Mesenchymal stem cell (in vitro differentiated cells and primary cell): ENCODE results near the gene WDR81.

Source experiments
- DNase-seq: peaks from one replicate; pipeline ENCODE4 v3.0.0-alpha.2; 2013
- H2AFZ ChIP-seq: one replicate; pipeline ENCODE4 v1.6.1; 2013; ENCODE audit warnings: low read depth, mild to moderate bottlenecking, control low read depth, inconsistent platforms, low read length, moderate library complexity
- H2AK5ac ChIP-seq: 2 replicates; pipeline ENCODE4 v1.6.1; 2013; ENCODE audit warnings: low read length, moderate library complexity, mild to moderate bottlenecking, inconsistent platforms; ENCODE audit not compliant: severe bottlenecking
- H2BK120ac ChIP-seq: one replicate; pipeline ENCODE4 v1.6.1; 2013; ENCODE audit warnings: low read depth, mild to moderate bottlenecking, inconsistent platforms, low read length, moderate library complexity
- H2BK12ac ChIP-seq, 2 experiments: one replicate each; pipeline ENCODE4 v1.6.1; 2013; ENCODE audit warnings: inconsistent platforms in 2 of 2, low read length in 2 of 2, mild to moderate bottlenecking in 2 of 2, moderate library complexity in 2 of 2, control low read depth in 1 of 2
- H2BK15ac ChIP-seq: one replicate; pipeline ENCODE4 v1.6.1; 2013; ENCODE audit warnings: mild to moderate bottlenecking, low read depth, inconsistent platforms; ENCODE audit not compliant: poor library complexity, severe bottlenecking
- H2BK5ac ChIP-seq: 2 replicates; pipeline ENCODE4 v1.6.1; 2013; ENCODE audit warnings: low read depth, mild to moderate bottlenecking, low read length, control low read depth, inconsistent platforms; ENCODE audit not compliant: poor library complexity, severe bottlenecking
- H3K14ac ChIP-seq, 2 experiments: one replicate each; pipeline ENCODE4 v1.6.1; 2013; ENCODE audit warnings: inconsistent platforms in 2 of 2, low read length in 2 of 2, control low read depth in 1 of 2, mild to moderate bottlenecking in 1 of 2, moderate library complexity in 1 of 2
- H3K18ac ChIP-seq, 2 experiments: one replicate each; pipeline ENCODE4 v1.6.1; 2013; ENCODE audit warnings: inconsistent platforms in 2 of 2, low read length in 2 of 2, control low read depth in 1 of 2, low read depth in 1 of 2, mild to moderate bottlenecking in 1 of 2
- H3K23ac ChIP-seq, 2 experiments: one replicate each; pipeline ENCODE4 v1.6.1; 2013; ENCODE audit warnings: inconsistent platforms in 2 of 2, low read length in 2 of 2, mild to moderate bottlenecking in 2 of 2, moderate library complexity in 2 of 2, control low read depth in 1 of 2
- H3K27ac ChIP-seq: 2 replicates; pipeline ENCODE4 v1.5.1; 2013; ENCODE audit warnings: mild to moderate bottlenecking, moderate library complexity, low read length, control low read depth, inconsistent platforms; ENCODE audit not compliant: poor library complexity, severe bottlenecking
- H3K27me3 ChIP-seq, 2 experiments: 2 replicates each; pipeline versions ENCODE4 v1.6.1 to v1.7.0; 2013; ENCODE audit warnings: low read length in 2 of 2, mild to moderate bottlenecking in 2 of 2, moderate library complexity in 2 of 2, control low read depth in 1 of 2, inconsistent platforms in 1 of 2; ENCODE audit not compliant: control insufficient read depth in 1 of 2, insufficient read depth in 1 of 2
- H3K36me3 ChIP-seq, 2 experiments: 2 replicates each; pipeline versions ENCODE4 v1.6.1 to v1.7.0; 2013; ENCODE audit warnings: low read length in 2 of 2, control low read depth in 1 of 2, inconsistent platforms in 1 of 2, low read depth in 1 of 2, mild to moderate bottlenecking in 1 of 2; ENCODE audit not compliant: insufficient read depth in 2 of 2, control insufficient read depth in 1 of 2
- H3K4ac ChIP-seq, 2 experiments: one replicate each; pipeline ENCODE4 v1.6.1; 2013; ENCODE audit warnings: inconsistent platforms in 2 of 2, low read length in 2 of 2, mild to moderate bottlenecking in 2 of 2, moderate library complexity in 2 of 2, control low read depth in 1 of 2, low read depth in 1 of 2
- H3K4me1 ChIP-seq: 2 replicates; pipeline ENCODE4 v1.6.1; 2013; ENCODE audit warnings: low read depth, low read length, control low read depth; ENCODE audit not compliant: control insufficient read depth, insufficient read depth
- H3K4me2 ChIP-seq: 2 replicates; pipeline ENCODE4 v1.6.1; 2013; ENCODE audit warnings: low read length, mild to moderate bottlenecking, inconsistent platforms; ENCODE audit not compliant: poor library complexity, severe bottlenecking
- H3K4me3 ChIP-seq, 2 experiments: 2 replicates each; pipeline versions ENCODE4 v1.5.1 to v1.7.0; 2013; ENCODE audit warnings: low read length in 2 of 2, mild to moderate bottlenecking in 2 of 2, control low read depth in 1 of 2, low read depth in 1 of 2; ENCODE audit not compliant: insufficient read depth in 1 of 2
- H3K79me1 ChIP-seq: replicated peaks from 2 replicates; pipeline ENCODE4 v1.6.1; 2013; ENCODE audit warnings: mild to moderate bottlenecking, control low read depth, low read length, inconsistent platforms; ENCODE audit not compliant: poor library complexity, severe bottlenecking
- H3K9ac ChIP-seq: 2 replicates; pipeline ENCODE4 v1.7.0; 2013; ENCODE audit warnings: mild to moderate bottlenecking, low read length, moderate library complexity
- H3K9me3 ChIP-seq: 2 replicates; pipeline ENCODE4 v1.7.0; 2013; ENCODE audit warnings: mild to moderate bottlenecking, low read length; ENCODE audit not compliant: control insufficient read depth
- H4K8ac ChIP-seq: one replicate; pipeline ENCODE4 v1.6.1; 2013; ENCODE audit warnings: inconsistent platforms, mild to moderate bottlenecking, low read length, moderate library complexity
- H4K91ac ChIP-seq: one replicate; pipeline ENCODE4 v1.6.1; 2013; ENCODE audit warnings: mild to moderate bottlenecking, low read length, inconsistent platforms
- WGBS: methylation state at CpG from one replicate; pipeline ENCODE4 v1.1.7; 2013; ENCODE audit warnings: mixed read lengths; 5-methylcytosine and 5-hydroxymethylcytosine counted together

Gene WDR81

DNA sequence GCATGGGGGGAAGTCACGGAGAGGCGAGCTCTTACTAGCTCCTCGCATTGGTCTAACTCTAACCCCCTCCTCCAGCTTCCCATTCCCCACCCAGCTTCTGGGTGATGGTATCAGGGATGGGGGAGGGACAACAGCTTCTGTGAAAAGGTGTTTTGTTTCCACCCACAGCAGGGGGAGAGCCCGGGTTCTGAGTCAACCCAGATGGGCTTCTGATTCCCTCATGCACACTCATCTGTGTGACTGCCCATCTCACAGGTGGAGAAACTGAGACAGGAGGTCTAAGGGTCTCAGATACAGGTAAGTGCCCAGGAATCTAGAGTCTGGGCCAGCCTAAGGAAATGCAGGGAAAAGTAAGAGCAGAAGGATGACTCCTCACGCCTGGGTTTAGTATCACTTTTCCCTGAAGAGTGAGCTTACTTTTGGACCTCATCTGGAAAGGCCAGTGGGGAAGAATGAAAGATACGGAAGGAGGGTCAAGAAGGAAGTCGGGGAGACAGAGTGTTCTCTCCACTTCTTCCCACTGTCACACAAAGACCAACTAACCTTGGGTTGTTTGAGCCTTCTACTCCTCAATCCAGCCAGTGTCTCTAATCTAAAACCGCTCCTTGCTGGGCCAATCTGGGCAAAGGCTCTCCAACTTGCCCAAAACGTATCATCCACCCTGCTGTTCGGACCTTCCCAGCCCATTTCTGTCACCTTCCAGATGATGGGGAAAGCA is 11.2 kb upstream of the WDR81 start:
- peak overlapping the region in 1 of 2 experiments; percentile 64 for H3K14ac ChIP-seq
- H4K91ac ChIP-seq, result no peak overlapping the region
- no peak overlapping the region for H2BK12ac ChIP-seq
- no peak overlapping the region for H3K4ac ChIP-seq
- peak overlapping the region; percentile 87 for H3K4me2 ChIP-seq
- peaks cover under 1% of the 10 kb centered on the region for H3K79me1 ChIP-seq
- no peak overlapping the region for H2BK5ac ChIP-seq
- H3K4me1 ChIP-seq, result peaks cover 41% of the 10 kb centered on the region
- no peaks in the 10 kb centered on the region for H3K27me3 ChIP-seq
- no peak overlapping the region for H4K8ac ChIP-seq
- H2BK120ac ChIP-seq, result no peak overlapping the region
- no peaks in the 10 kb centered on the region for H3K9me3 ChIP-seq
- WGBS, result 50% methylated on average over 7 of the region's 10 CpGs
- no peak overlapping the region for H2BK15ac ChIP-seq
- peak overlapping the region; percentile 99 for H3K27ac ChIP-seq
- peaks cover 35 to 40% of the 10 kb centered on the region in 2 experiments for H3K36me3 ChIP-seq
- peak overlapping the region; percentile 85 to 92 for H3K4me3 ChIP-seq
- H3K9ac ChIP-seq, result peak overlapping the region; percentile 93
- DNase-seq, result no peak
- H2AK5ac ChIP-seq, result no peak overlapping the region
- H3K18ac ChIP-seq, result no peak overlapping the region
- H3K23ac ChIP-seq, result no peak overlapping the region
- no peak overlapping the region for H2AFZ ChIP-seq

DNA sequence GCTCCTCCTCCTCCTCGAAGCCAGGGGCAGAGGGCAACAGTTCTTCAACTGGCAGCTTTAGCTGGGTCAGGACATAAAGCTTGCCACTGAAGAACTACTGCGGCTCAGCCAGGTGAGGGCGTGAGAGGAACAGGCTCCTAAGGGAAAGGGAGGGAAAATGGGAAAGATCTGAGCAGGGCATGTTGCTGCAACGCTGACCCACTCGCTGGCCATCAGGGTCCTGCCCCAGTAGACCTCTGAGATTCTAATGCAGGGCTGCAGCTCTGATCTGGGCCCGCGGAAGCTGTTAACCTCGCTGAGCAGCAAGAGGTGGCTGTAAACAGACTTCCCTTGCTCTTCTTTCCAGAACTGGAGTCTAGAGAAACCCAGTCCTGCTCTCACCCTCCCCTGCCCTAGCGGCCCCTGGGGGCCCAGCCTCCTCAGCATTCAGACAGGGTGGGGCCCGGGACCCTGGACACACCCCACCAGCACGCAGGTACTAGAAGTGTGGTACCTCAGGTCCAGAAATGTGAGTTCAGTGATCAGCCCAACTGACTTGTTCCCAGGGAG is 10.6 kb upstream of the WDR81 start:
- peak overlapping the region; percentile 19 to 64 for H3K14ac ChIP-seq
- peaks cover 43% of the 10 kb centered on the region for H3K4me1 ChIP-seq
- no peak overlapping the region for H2BK15ac ChIP-seq
- H3K4ac ChIP-seq, result peak overlapping the region in 1 of 2 experiments; percentile 28
- no peak overlapping the region for H2AFZ ChIP-seq
- peak overlapping the region in 1 of 2 experiments; percentile 48 for H3K23ac ChIP-seq
- H2BK12ac ChIP-seq, result peak overlapping the region in 1 of 2 experiments; percentile 43
- WGBS, result 3% methylated on average over 11 of the region's 11 CpGs
- DNase-seq, result peak; percentile 50
- H2BK120ac ChIP-seq, result peak overlapping the region; percentile 39
- H3K27me3 ChIP-seq, result no peaks in the 10 kb centered on the region
- peak overlapping the region; percentile 59 for H4K91ac ChIP-seq
- peak overlapping the region; percentile 99 for H3K27ac ChIP-seq
- H3K4me3 ChIP-seq, result peak overlapping the region; percentile 85 to 92
- peak overlapping the region; percentile 87 for H2BK5ac ChIP-seq
- peak overlapping the region; percentile 93 for H3K9ac ChIP-seq
- peak overlapping the region; percentile 87 for H3K4me2 ChIP-seq
- peaks cover 35 to 36% of the 10 kb centered on the region in 2 experiments for H3K36me3 ChIP-seq
- H3K9me3 ChIP-seq, result no peaks in the 10 kb centered on the region
- H2AK5ac ChIP-seq, result peak overlapping the region; percentile 90
- H3K18ac ChIP-seq, result peak overlapping the region; percentile 67 to 95
- H4K8ac ChIP-seq, result no peak overlapping the region
- H3K79me1 ChIP-seq, result peaks cover 5% of the 10 kb centered on the region

DNA sequence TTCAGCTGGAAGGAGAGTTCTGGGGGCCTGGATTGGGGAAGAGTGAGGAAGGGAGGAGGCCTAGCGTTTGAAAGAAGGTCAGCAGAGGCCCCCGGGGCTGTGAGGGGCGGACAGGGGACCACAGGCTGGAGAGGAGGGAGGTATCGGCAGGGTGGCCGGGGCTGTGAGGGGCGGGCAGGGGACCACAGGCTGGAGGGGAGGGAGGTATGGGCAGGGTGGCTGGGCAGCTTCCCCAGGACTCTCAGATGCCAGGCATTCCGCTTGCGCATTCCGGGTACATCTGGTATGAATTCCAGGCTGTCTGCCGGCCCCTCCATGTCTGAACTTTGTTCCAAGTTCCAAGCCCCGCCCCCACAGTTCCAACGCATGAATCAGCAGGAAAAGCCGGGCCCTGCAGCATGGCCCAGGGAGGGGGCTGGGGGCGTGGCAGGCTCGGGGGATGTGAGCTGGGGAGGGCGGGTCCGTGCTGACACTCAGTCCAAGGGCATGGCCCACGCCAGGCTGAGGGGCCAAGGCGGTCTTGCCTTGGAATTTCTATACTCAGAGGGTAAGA is 10.0 kb upstream of the WDR81 start:
- H3K36me3 ChIP-seq, result peaks cover 35 to 36% of the 10 kb centered on the region in 2 experiments
- H2BK15ac ChIP-seq, result no peak overlapping the region
- H3K4ac ChIP-seq, result peak overlapping the region in 1 of 2 experiments; percentile 28
- peaks cover 41% of the 10 kb centered on the region for H3K4me1 ChIP-seq
- H3K27ac ChIP-seq, result peak overlapping the region; percentile 99
- no peaks in the 10 kb centered on the region for H3K9me3 ChIP-seq
- H4K91ac ChIP-seq, result peak overlapping the region; percentile 59
- H2AK5ac ChIP-seq, result peak overlapping the region; percentile 90
- peak overlapping the region in 1 of 2 experiments; percentile 48 for H3K23ac ChIP-seq
- H2BK5ac ChIP-seq, result peak overlapping the region; percentile 87
- peak; percentile 95 for DNase-seq
- peak overlapping the region; percentile 87 for H3K4me2 ChIP-seq
- peak overlapping the region; percentile 19 to 23 for H3K14ac ChIP-seq
- peak overlapping the region in 1 of 2 experiments; percentile 43 for H2BK12ac ChIP-seq
- 1% methylated on average over 16 of the region's 19 CpGs for WGBS
- H2BK120ac ChIP-seq, result peak overlapping the region; percentile 39
- peak overlapping the region; percentile 85 to 92 for H3K4me3 ChIP-seq
- peak overlapping the region; percentile 93 for H3K9ac ChIP-seq
- peak overlapping the region; percentile 67 to 95 for H3K18ac ChIP-seq
- H4K8ac ChIP-seq, result no peak overlapping the region
- H3K79me1 ChIP-seq, result peaks cover 5% of the 10 kb centered on the region
- no peaks in the 10 kb centered on the region for H3K27me3 ChIP-seq
- H2AFZ ChIP-seq, result no peak overlapping the region
